ENCODE measurements around the gene CEP250. TPM values are rescaled to one million over a fixed set of nuclear protein-coding genes. Genes with fewer than 3 reads are reported as not detected.

CEP250 gene
- total RNA-seq, 4 donors from 2014 or later: 10.9 to 13.9 (median 12.8) TPM

GRCh38 chr20:35490736-35491181 lies 35.4 kb downstream of the CEP250 start:
- H3K27me3 ChIP-seq: no peaks in the 10 kb centered on the region
- TF ChIP-seq CTCF (IDR thresholded peaks at IDR 0.05 in 4 of 5, conservative IDR thresholded peaks at IDR 0.05 in 1 of 5): no peak
- no peak for TF ChIP-seq POLR2A (IDR thresholded peaks at IDR 0.05)
- peaks cover 15 to 16% of the 10 kb centered on the region in 2 donors for H3K4me1 ChIP-seq
- no peaks in the 10 kb centered on the region for H3K9me3 ChIP-seq
- peak in 1 of 2 donors; percentile 27 for ATAC-seq
- in situ Hi-C loops (cut with MboI; ENCODE audit: low sequenced_read_pairs in 4 of 4) (no loop called here), intact Hi-C loops (cut with DNase I; ENCODE audit: low total_unique reads) (no loop called here)
- H3K27ac ChIP-seq: no peak overlapping the region
- DNase-seq: no peak
- H3K4me3 ChIP-seq: peak overlapping the region in 1 of 4 donors; percentile 33
- peaks cover 0 to 55% of the 10 kb centered on the region in 2 donors for H3K36me3 ChIP-seq

GRCh38 chr20:35491823-35492222 lies 36.4 kb downstream of the CEP250 start:
- peaks cover 0 to 53% of the 10 kb centered on the region in 2 donors for H3K36me3 ChIP-seq
- no peak overlapping the region for H3K4me3 ChIP-seq
- H3K4me1 ChIP-seq: peaks cover 24% of the 10 kb centered on the region in 2 donors
- DNase-seq (no peak), ATAC-seq (no peak)
- TF ChIP-seq POLR2A (IDR thresholded peaks at IDR 0.05): no peak
- TF ChIP-seq CTCF (IDR thresholded peaks at IDR 0.05 in 4 of 5, conservative IDR thresholded peaks at IDR 0.05 in 1 of 5): no peak
- intact Hi-C loops (cut with DNase I; ENCODE audit: low total_unique reads): no loop called here
- H3K9me3 ChIP-seq: no peaks in the 10 kb centered on the region
- in situ Hi-C loops (cut with MboI; ENCODE audit: low sequenced_read_pairs in 4 of 4): no loop called here
- no peaks in the 10 kb centered on the region for H3K27me3 ChIP-seq
- no peak overlapping the region for H3K27ac ChIP-seq

- ATAC-seq (no peak), DNase-seq (no peak)
- H3K4me1 ChIP-seq: peaks cover 29% of the 10 kb centered on the region in 2 donors
- TF ChIP-seq CTCF (IDR thresholded peaks at IDR 0.05 in 4 of 5, conservative IDR thresholded peaks at IDR 0.05 in 1 of 5): no peak
- no peak for TF ChIP-seq POLR2A (IDR thresholded peaks at IDR 0.05)
- peaks cover 0 to 52% of the 10 kb centered on the region in 2 donors for H3K36me3 ChIP-seq
- intact Hi-C loops (cut with DNase I; ENCODE audit: low total_unique reads) (no loop called here), in situ Hi-C loops (cut with MboI; ENCODE audit: low sequenced_read_pairs in 4 of 4) (no loop called here)
- no peak overlapping the region for H3K27ac ChIP-seq
- H3K9me3 ChIP-seq: no peaks in the 10 kb centered on the region
- no peaks in the 10 kb centered on the region for H3K27me3 ChIP-seq
- H3K4me3 ChIP-seq: no peak overlapping the region
Observed at GRCh38 chr20:35492352-35492751, 37.0 kb downstream of the CEP250 start.

DNA sequence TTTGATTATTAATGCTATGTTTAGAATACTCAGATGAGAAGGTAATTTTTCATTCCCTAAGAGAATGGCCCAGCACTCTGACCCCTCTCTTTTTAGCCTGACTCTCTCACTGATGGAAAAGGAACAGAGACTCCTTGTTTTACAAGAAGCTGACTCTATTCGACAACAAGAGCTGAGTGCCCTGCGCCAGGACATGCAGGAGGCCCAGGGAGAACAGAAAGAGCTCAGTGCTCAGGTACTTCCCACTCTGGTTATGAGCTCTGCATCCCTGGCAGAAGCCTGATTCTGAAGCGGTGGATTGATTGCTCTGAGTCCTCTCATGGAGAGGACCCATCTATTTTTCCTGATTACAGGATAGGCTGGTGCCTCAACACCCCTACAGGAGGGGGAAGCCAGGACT lies 41.1 kb downstream of the CEP250 start:
- peaks cover 36% of the 10 kb centered on the region in 2 donors for H3K4me1 ChIP-seq
- H3K36me3 ChIP-seq: peaks cover 0 to 57% of the 10 kb centered on the region in 2 donors
- H3K27ac ChIP-seq: peak overlapping the region; percentile 65 to 83 (median 78)
- H3K27me3 ChIP-seq: no peaks in the 10 kb centered on the region
- ATAC-seq (no peak), DNase-seq (no peak)
- no peak for TF ChIP-seq CTCF (IDR thresholded peaks at IDR 0.05 in 4 of 5, conservative IDR thresholded peaks at IDR 0.05 in 1 of 5)
- no peak for TF ChIP-seq POLR2A (IDR thresholded peaks at IDR 0.05)
- H3K4me3 ChIP-seq: no peak overlapping the region
- H3K9me3 ChIP-seq: no peaks in the 10 kb centered on the region
- in situ Hi-C loops (cut with MboI; ENCODE audit: low sequenced_read_pairs in 4 of 4): no loop called here
- intact Hi-C loops (cut with DNase I; ENCODE audit: low total_unique reads): no loop called here

DNA sequence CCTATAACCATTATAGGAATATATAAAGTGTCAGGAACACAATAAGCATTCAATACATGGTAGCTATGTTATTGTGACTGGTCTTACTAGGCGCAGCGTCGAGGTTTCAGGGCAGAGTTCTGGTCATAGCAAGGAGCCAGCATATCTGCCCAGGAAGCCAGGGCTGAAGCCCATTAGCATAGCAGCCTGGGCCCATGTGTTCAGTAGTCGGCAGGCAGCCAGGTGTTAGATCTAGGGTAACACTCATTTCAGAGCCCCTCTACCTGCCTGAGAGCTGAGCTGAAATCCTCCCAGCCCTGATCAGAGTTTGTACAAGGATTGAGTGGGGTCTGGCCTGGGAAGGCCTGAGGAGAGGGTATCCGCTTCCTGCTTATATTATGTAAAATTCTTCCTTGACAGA lies 41.9 kb downstream of the CEP250 start:
- in situ Hi-C loops (cut with MboI; ENCODE audit: low sequenced_read_pairs in 4 of 4): no loop called here
- DNase-seq: no peak
- H3K4me1 ChIP-seq: peaks cover 36% of the 10 kb centered on the region in 2 donors
- intact Hi-C loops (cut with DNase I; ENCODE audit: low total_unique reads): loop anchor here (1.0 kb wide), 1 partner anchor 34 kb away; no protein-coding TSS in a partner anchor
- TF ChIP-seq POLR2A (IDR thresholded peaks at IDR 0.05) (no peak), CTCF (IDR thresholded peaks at IDR 0.05 in 4 of 5, conservative IDR thresholded peaks at IDR 0.05 in 1 of 5) (no peak)
- H3K4me3 ChIP-seq: no peak overlapping the region
- H3K27me3 ChIP-seq: no peaks in the 10 kb centered on the region
- no peaks in the 10 kb centered on the region for H3K9me3 ChIP-seq
- peak; percentile 29 to 69 for ATAC-seq
- H3K36me3 ChIP-seq: peaks cover 0 to 64% of the 10 kb centered on the region in 2 donors
- peak overlapping the region; percentile 65 to 83 (median 78) for H3K27ac ChIP-seq
